ENCODE data around the gene CYP46A1.

Gene CYP46A1

DNA sequence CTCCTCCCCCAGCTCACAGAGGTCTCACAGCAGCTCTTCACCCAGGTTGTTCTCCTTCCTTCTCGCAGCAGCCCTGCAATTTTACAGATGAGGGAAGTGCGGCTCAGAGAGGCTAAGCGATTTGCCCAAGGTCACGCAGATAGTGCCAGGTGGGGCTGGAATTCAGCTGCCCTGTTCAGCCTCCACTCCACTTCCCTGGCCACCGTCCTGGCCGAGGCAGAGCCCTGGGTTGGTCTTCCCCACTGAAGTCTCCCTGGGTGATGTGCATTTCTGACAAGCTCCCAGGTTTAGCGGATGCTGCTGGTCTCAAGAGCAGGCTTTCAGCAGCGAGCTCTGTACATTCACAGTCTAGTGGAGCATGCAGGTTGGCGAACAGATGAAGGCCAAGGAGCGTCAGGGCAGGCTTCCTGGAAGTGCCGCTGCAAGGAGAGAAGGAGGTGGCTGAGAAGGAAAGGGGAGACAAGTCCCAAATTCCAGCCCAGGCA lies 80.2 kb downstream of the CYP46A1 start:
- no peak for DNase-seq

DNA sequence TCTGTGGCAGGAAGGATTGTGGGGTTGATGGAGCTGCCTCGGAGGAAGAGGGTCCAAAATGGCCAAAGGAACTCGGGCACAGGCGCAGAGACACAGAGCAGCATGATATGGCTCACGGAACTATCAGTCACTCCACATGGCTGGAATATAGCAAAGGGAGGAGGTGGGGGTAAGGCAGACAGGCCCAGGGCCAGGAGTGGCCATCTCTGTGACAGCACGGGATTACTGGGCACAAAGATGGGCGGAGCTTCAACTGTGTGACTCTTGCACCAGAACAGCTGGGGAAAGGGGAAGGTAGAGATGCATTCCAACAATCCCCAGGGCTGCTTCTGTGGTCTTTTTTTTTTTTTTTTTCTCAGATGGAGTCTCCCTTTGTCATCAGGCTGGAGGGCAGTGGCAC lies 84.3 kb downstream of the CYP46A1 start:
- no peak for DNase-seq

DNA sequence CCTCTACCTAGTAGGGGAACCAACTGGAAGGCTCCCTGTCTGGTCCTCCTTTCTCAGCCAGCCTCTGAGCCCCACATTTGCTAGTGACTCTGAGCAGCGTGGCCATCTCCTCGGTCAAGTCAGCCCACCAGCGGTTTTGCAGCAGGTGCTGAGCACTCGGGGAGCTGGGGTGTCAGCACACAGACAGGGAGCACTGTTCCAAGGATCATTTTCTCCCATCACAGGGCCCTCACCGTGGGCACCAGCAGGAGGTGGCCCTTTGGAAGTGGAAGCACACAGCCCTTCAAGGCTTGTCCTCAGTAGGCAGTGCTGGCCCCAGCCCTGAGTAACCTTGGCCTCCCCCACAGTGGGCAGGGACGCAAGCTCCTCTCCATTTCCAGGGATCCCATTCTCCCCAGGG lies 85.0 kb downstream of the CYP46A1 start:
- DNase-seq = no peak

DNA sequence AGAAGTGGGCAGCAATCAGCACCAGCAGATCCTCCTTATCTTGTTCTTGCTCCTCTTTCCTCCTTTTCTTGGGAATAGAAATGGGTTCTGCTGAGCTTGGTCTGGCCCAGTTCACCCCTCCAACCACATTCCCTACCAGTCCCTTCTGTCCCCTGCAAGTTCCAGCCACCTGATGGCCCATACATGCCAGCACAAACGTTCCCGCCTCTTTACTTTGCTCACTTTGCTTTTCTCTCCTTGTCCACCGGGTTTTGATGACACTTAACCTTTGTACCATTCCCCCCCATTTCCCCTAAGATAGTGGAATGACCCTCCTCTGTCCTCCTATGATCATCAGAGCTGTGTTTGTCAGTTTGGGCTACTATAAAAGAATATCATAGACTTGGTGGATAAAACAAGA lies 85.7 kb downstream of the CYP46A1 start:
- DNase-seq = no peak

DNA sequence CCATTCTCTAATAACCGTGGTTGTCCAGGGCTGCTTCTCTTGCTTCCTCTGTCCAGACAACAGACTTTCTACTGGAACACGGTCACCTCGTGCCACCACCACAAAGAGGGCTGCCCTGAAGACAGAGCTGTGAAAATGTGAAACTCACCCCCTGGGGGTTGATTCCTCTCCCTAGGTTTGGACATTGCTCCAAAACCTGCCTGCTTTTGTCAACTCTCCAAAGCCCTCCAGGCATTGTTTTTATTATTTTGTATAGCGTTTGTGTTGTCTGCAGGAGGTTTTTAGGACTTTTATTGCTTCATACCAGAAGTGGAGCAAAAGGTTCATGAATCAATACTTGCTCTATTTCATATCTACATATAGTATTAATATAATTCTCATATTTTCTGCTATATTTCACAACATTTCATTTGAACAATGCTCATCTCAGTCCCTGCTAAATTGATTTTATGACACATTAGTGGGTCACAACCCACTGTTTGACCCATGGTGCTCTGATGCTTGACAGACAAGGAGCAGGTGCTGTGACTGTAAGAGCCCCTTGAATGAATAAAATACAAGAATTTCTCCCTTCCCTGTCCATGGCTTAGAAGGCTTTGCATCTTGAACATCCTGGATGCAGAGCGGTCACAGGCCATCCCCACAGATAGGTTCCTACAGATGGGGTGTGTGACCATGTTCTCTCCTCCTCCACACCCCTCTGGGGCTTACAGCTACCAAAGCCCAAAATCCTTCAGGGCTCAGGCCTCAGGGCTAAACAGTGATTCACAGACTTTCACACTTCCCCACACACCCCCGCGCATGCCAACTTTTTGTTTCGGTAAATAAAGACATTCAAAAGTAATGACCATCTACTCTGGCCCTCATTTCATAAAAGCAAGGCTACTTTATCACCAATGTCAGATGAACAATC lies 88.5 kb downstream of the CYP46A1 start:
- DNase-seq = no peak

DNA sequence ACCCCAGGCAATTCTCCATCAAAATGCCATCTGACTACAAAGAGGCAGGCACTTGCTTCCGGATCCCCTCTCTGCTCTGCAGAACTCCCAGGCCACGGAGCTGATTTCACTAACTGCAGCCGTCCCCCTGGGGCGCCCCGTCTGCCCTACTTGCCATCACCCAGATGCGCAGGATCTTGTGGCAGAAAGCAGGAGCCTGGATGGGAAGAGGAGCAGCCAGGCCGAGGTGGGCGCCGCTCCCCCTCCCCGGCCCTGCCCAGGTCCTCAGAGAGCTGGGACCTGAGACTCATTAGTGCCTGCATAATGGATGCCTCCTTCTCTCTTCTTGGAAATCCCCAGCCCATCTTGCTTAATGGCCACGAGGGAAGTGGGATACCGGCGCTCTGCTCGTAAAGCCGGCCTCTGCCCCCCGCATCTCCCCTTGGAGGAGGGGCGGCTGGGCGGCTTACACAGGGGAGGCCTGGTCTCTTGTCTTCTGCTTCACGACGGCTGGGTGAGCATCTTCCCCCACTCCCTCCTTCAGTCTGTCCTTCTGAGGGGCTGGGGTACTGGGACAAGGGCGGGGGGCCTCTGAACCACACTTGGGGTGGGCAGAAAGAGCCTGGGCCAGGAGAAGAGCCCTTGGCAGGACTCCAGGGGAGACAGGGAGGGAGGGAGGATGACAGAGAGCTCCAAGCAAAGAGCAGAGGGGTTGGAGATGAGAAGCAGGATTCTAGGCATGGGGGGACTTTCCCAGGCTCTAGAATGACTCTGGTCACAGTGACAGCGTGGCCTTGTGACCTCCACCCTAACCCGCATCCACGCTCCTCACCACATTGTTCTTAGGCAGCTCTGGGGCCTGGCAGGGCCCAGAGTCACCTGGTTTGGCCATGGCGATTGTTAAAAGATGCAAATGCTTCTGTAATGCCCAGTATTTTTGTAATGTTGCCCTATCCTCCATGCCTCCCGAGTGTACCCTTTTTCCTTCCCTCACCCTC lies 89.7 kb downstream of the CYP46A1 start:
- no peak for DNase-seq

DNA sequence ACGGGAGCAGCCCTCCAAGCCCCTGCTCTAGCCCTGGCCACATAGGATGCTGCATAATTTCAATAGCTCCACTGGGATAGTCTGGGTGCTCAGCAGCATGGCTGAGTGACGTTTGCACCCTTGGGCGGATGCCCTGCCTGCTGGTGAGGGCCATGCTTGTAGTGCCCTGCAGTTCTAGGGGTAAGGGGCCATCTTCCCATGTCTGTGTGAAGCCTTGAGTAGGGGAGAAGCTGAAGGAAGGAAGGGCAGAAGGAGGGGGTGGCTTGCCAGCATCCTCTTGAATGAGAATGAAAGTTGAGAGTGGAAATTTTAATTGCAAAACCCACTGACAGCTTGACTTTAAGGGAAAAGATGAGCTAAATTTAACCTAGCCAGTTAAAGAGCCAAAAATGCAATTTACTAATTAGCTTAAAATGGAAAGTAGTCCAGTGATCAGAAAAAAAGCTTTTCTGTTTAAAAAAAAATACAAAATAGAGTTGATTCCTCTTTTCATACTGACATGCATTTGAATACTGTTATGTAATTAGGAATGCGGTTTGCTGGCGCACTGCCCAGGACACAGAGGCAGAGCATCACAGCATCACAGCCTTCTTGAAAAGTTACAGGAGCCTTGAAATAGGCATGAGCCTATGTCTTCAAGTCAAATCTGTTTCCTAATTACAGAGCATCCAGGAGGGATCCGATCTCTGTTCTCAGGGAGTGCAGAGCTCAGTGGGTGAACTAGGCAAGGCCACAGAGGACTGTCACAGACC lies 90.6 kb downstream of the CYP46A1 start:
- DNase-seq = no peak

DNA sequence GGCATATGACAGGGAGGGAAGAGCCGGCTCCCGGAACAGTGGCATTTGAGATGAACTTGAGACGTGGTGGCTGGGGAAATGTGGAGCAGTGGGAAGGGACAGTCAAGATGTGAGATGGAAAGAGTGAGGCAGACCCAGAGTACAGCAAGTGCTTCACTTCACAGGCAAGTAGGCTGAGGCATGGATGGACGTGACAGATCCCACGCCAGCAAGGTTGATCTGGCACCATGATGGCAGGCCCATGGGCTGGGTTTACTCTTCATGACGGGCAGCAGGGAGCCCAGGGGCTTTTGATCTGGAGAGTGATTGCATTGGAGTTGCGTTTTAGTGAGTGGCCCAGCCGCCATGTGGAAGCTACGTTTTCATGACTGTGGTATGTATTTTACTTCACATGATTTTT lies 91.3 kb downstream of the CYP46A1 start:
- DNase-seq = no peak
